ENCODE results near the gene TSKU.

TSKU gene

GRCh38 chr11:76771446-76772099, 11.6 kb upstream of the TSKU start:
- DNase-seq = no peak

GRCh38 chr11:76772100-76772782, 10.9 kb upstream of the TSKU start:
- DNase-seq = no peak

GRCh38 chr11:76772783-76773106, 10.4 kb upstream of the TSKU start:
- no peak for DNase-seq

- no peak for DNase-seq
Observed at GRCh38 chr11:76773921-76774361, 9.2 kb upstream of the TSKU start.

GRCh38 chr11:76776472-76776871, 6.7 kb upstream of the TSKU start:
- DNase-seq = no peak

GRCh38 chr11:76777305-76777704, 5.9 kb upstream of the TSKU start:
- DNase-seq = no peak

GRCh38 chr11:76777876-76778275, 5.3 kb upstream of the TSKU start:
- DNase-seq = no peak

GRCh38 chr11:76778874-76779273, 4.3 kb upstream of the TSKU start:
- DNase-seq = no peak

GRCh38 chr11:76781046-76781801, 1.9 kb upstream of the TSKU start:
- peak; percentile 75 for DNase-seq

- DNase-seq = peak; percentile 36
Observed at GRCh38 chr11:76781807-76782530, 1.2 kb upstream of the TSKU start.

- DNase-seq = peak; percentile 98
Observed at GRCh38 chr11:76782531-76783293, 444 bp upstream of the TSKU start.

- no peak for DNase-seq
Observed at GRCh38 chr11:76783896-76784813, 999 bp downstream of the TSKU start.

- no peak for DNase-seq
Observed at GRCh38 chr11:76785513-76785912, 2.4 kb downstream of the TSKU start.

GRCh38 chr11:76786016-76786415, 2.9 kb downstream of the TSKU start:
- DNase-seq = no peak

- no peak for DNase-seq
Observed at GRCh38 chr11:76786441-76787014, 3.4 kb downstream of the TSKU start.

- no peak for DNase-seq
Observed at GRCh38 chr11:76787271-76787670, 4.1 kb downstream of the TSKU start.

GRCh38 chr11:76787911-76788596, 4.9 kb downstream of the TSKU start:
- peak; percentile 46 for DNase-seq

- DNase-seq = no peak
Observed at GRCh38 chr11:76788661-76789442, 5.7 kb downstream of the TSKU start.

GRCh38 chr11:76789443-76789719, 6.2 kb downstream of the TSKU start:
- DNase-seq = no peak

GRCh38 chr11:76790251-76790650, 7.1 kb downstream of the TSKU start:
- DNase-seq = no peak

All from eye (tissue), 1 donor.